Smooth muscle cell (in vitro differentiated cells): ENCODE results near the gene KIRREL1. TPM values are rescaled to one million over a fixed set of nuclear protein-coding genes. Genes with fewer than 3 reads are reported as not detected.
A peak's percentile ranks its signal among the peaks of the same experiment; 100 is the strongest.

ENCODE experiments used
- DNase-seq: peaks from one replicate; lab custom pipeline; 2025; ENCODE audit not compliant: unreplicated experiment; lab: John Stamatoyannopoulos, UW
- H2AFZ ChIP-seq: fragments of 200-600 bp; sonication (generic); 2 replicates; pipeline ENCODE4 v1.6.0; 2016; ENCODE audit warnings: antibody characterized with exemption, low read depth, mild to moderate bottlenecking
- H3F3A ChIP-seq: fragments of 200-600 bp; sonication (generic); 2 replicates; pipeline ENCODE4 v1.6.0; 2017; ENCODE audit warnings: antibody characterized with exemption, low read depth
- H3K27ac ChIP-seq: fragments of 200-600 bp; sonication (generic); 2 replicates; pipeline ENCODE4 v1.5.1; 2016; ENCODE audit warnings: low read depth, mild to moderate bottlenecking
- H3K27me3 ChIP-seq: fragments of 200-600 bp; sonication (generic); 2 replicates; pipeline ENCODE4 v1.6.1; 2016; ENCODE audit warnings: low read depth, mild to moderate bottlenecking
- H3K36me3 ChIP-seq: fragments of 200-600 bp; sonication (generic); 2 replicates; pipeline ENCODE4 v1.5.1; 2016; ENCODE audit warnings: low read depth
- H3K4me1 ChIP-seq: fragments of 200-600 bp; sonication (generic); 2 replicates; pipeline ENCODE4 v1.5.1; 2016; ENCODE audit warnings: low read depth
- H3K4me2 ChIP-seq: fragments of 200-600 bp; sonication (generic); 2 replicates; pipeline ENCODE4 v1.6.0; 2016; ENCODE audit warnings: mild to moderate bottlenecking
- H3K4me3 ChIP-seq: fragments of 200-600 bp; sonication (generic); 2 replicates; pipeline ENCODE4 v1.5.1; 2016; ENCODE audit warnings: mild to moderate bottlenecking
- H3K79me2 ChIP-seq: fragments of 200-600 bp; sonication (generic); 2 replicates; pipeline ENCODE4 v1.6.0; 2016; ENCODE audit warnings: low read depth, mild to moderate bottlenecking
- H3K9ac ChIP-seq: fragments of 200-600 bp; sonication (generic); 2 replicates; pipeline ENCODE4 v1.6.0; 2016; ENCODE audit warnings: low read depth
- H3K9me3 ChIP-seq: fragments of 200-600 bp; sonication (generic); replicated peaks from 2 replicates; pipeline ENCODE4 v1.5.1; 2016; ENCODE audit warnings: low read depth
- H4K20me1 ChIP-seq: fragments of 200-600 bp; sonication (generic); 2 replicates; pipeline ENCODE4 v1.6.0; 2016; ENCODE audit warnings: low read depth
- WGBS: methylation state at CpG from one replicate; pipeline ENCODE4 v1.1.7; 2016; ENCODE audit warnings: low lambda C conversion rate; 5-methylcytosine and 5-hydroxymethylcytosine counted together
- polyA plus RNA-seq: library from polyadenylated mRNA; unstranded; fragments of >200 nt; fragmentation: Nextera tagmentation; extraction: Ambion mirVana; gene quantifications from 2 replicates; pipeline ENCODE4 v1.2.1, GENCODE V29; 2016
- total RNA-seq: library from RNA; depleted of rRNA; stranded (reverse); fragments of >200 nt; gene quantifications from 2 replicates; pipeline ENCODE4 v1.2.3, GENCODE V29; 2014
- TF ChIP-seq, protein P1 (sequence below): fragments of 200-600 bp; sonication (generic); IDR thresholded peaks from 2 replicates; pipeline ENCODE4 v1.5.1; 2017; ENCODE audit warnings: borderline replicate concordance, mild to moderate bottlenecking, antibody characterized with exemption; ENCODE audit not compliant: insufficient read depth, poor library complexity, severe bottlenecking

Gene KIRREL1
- total and polyA plus RNA-seq, 2 experiments from 2014 or later = 40.9 to 58.4 TPM

DNA sequence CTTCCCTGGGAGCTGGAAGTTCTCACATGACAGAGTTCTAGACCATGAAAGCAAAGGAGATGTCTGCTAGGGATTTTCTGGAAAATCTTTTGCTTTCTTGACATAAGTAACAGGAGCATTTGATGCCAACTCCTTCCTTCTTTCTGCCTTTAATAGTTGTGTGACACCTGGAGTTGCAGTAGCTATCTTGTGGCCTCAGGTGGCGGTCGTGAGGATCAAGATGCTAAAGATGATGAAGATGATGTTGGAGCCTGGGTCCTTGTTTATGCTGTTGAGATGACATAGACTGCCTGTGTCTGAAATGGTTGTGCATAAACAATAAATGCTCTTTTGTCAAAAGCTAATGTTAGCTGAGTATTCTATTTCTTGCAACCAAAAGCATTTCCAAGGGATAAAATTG, 32.7 kb upstream of the KIRREL1 start:
- H3K27me3 ChIP-seq = peaks cover 46% of the 10 kb centered on the region
- no peak overlapping the region for H3K4me3 ChIP-seq
- H4K20me1 ChIP-seq = no peaks in the 10 kb centered on the region
- TF ChIP-seq, protein P1, sequence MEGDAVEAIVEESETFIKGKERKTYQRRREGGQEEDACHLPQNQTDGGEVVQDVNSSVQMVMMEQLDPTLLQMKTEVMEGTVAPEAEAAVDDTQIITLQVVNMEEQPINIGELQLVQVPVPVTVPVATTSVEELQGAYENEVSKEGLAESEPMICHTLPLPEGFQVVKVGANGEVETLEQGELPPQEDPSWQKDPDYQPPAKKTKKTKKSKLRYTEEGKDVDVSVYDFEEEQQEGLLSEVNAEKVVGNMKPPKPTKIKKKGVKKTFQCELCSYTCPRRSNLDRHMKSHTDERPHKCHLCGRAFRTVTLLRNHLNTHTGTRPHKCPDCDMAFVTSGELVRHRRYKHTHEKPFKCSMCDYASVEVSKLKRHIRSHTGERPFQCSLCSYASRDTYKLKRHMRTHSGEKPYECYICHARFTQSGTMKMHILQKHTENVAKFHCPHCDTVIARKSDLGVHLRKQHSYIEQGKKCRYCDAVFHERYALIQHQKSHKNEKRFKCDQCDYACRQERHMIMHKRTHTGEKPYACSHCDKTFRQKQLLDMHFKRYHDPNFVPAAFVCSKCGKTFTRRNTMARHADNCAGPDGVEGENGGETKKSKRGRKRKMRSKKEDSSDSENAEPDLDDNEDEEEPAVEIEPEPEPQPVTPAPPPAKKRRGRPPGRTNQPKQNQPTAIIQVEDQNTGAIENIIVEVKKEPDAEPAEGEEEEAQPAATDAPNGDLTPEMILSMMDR = no peak
- WGBS = 68% methylated on average over 2 of the region's 2 CpGs
- H2AFZ ChIP-seq = no peak overlapping the region
- H3K79me2 ChIP-seq = no peaks in the 10 kb centered on the region
- H3K36me3 ChIP-seq = no peaks in the 10 kb centered on the region
- H3K9ac ChIP-seq = no peak overlapping the region
- H3K4me2 ChIP-seq = no peak overlapping the region
- H3K27ac ChIP-seq = no peak overlapping the region
- no peaks in the 10 kb centered on the region for H3K4me1 ChIP-seq
- H3K9me3 ChIP-seq = no peaks in the 10 kb centered on the region
- DNase-seq = no peak
- no peaks in the 10 kb centered on the region for H3F3A ChIP-seq

DNA sequence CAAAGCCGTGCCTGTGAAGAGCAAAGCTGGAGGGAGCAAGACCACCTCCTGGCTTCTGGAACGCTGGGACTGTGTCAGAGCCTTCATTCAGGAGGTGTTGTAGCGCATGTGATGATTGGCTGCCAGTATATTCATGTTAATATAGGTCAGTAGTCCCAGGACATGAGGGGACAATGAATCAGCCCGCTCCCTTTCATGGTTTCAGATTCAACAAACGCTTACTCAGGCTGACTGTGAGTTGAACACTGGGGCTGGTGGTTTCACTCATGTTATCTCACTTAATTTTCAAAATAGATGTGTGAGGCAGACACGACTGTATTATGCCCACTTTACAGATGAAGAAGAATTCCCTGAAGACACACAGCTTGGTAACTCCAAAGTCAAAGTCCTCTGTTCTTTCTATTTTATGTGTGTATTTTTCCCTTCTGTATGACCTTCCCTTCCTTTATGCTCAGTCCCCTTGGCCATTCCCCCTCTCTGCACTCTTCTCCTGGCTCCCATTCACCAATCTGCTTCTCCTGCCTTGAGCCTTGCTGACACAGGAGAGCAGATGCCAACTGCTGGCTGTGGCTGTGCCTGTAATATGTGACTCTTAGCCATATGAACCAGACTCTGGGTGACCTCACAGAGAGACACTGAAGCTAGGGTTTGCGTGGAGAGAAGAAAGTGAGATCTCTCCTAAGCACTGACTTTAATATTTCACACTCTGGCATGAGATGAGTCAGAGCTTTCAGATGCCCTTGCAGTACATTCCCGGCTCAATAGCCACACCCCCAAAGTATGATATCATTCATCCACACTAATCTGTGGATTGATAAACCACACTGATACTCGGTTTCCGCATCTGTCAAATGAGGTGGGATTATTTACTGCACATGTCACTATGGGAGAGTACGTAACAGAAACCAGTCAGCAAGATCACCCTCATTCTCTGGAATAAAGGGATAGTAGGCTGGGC, 31.4 kb upstream of the KIRREL1 start:
- Histone ChIP-seq H3F3A (no peaks in the 10 kb centered on the region), H3K27ac (peak overlapping the region; percentile 47), H3K36me3 (no peaks in the 10 kb centered on the region), H3K9ac (no peak overlapping the region), H3K4me2 (peak overlapping the region; percentile 26), H3K27me3 (peaks cover 35% of the 10 kb centered on the region), H3K4me1 (no peaks in the 10 kb centered on the region), H4K20me1 (no peaks in the 10 kb centered on the region), H3K4me3 (no peak overlapping the region), H2AFZ (no peak overlapping the region), H3K79me2 (no peaks in the 10 kb centered on the region), H3K9me3 (no peaks in the 10 kb centered on the region)
- TF ChIP-seq, protein P1 = no peak
- 47% methylated on average over 11 of the region's 11 CpGs for WGBS
- DNase-seq = no peak

DNA sequence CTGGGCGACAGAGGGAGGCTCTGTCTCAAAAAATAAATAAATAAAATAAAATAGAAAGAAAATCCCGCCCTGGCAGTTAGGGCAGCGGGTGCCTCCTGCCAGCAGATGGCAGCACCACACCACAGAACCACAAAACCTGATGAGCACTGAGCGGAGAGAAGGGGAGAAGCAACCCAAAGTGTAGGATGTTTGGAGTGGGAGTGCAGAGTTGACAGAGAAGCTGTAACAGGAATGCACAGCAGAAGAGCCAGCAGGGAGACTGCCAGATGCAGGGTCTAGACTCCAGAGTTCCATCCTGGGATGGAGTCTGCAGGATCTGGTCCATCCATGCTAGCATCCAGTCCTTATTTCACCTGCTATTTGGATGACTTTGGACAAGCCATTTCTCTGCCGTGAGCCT, 29.7 kb upstream of the KIRREL1 start:
- H4K20me1 ChIP-seq = no peaks in the 10 kb centered on the region
- WGBS = 17% methylated on average over 5 of the region's 5 CpGs

More for the DNA sequence above, 29.7 kb upstream of the KIRREL1 start:
- H3K4me3 ChIP-seq = no peak overlapping the region
- H3K36me3 ChIP-seq = no peaks in the 10 kb centered on the region
- DNase-seq = peak; percentile 21
- no peak overlapping the region for H3K27ac ChIP-seq
- H3K9me3 ChIP-seq = no peaks in the 10 kb centered on the region
- H3K4me1 ChIP-seq = no peaks in the 10 kb centered on the region
- H2AFZ ChIP-seq = no peak overlapping the region
- TF ChIP-seq, protein P1 = peak; percentile 99
- H3K79me2 ChIP-seq = no peaks in the 10 kb centered on the region
- peaks cover 20% of the 10 kb centered on the region for H3K27me3 ChIP-seq
- H3K4me2 ChIP-seq = no peak overlapping the region
- H3F3A ChIP-seq = no peaks in the 10 kb centered on the region
- no peak overlapping the region for H3K9ac ChIP-seq
